HG03175 (cell line): ENCODE results near the gene ARAP1.
"Not testable (repeated sequence)": the region's sequence is repeated elsewhere in the genome, so short reads cannot be mapped to it uniquely, and the experiment has no call there.

ENCODE experiments used
- ATAC-seq: cut with Tn5 transposase; IDR thresholded peaks from one replicate; pipeline ENCODE4 v1.9.1; 2021; ENCODE audit warnings: mild to moderate bottlenecking, moderate library complexity; ENCODE audit not compliant: unreplicated experiment

Gene ARAP1

GRCh38 chr11:72752088-72752914 lies at the start of gene ARAP1:
ARAP1 (minus strand) TSS chr11:72752408; CDS start chr11:72727128, 25,280 bp downstream.
- peak; percentile 70 for ATAC-seq

DNA sequence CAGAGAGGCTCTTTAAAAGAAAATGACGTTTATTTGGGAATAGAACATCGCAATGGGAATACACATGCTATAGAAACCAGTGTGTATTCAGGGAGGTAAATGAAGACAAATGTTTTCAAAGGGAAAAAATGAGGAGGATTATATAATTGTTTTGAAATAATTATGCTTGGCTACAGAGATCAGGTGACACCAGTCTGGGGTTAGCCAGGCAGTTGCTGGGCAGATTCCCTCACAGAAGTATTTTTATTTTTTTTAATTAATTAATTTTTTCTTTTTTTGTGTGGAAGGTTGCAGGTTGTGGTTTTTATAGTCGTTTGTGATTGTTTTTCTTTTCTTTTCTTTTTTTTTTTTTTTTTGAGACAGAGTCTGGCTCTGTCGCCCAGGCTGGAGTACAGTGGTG lies 47.2 kb upstream of the ARAP1 start:
- ATAC-seq = no peak

- ATAC-seq = no peak
Measured at GRCh38 chr11:72798361-72798760, 46.2 kb upstream of the ARAP1 start.

DNA sequence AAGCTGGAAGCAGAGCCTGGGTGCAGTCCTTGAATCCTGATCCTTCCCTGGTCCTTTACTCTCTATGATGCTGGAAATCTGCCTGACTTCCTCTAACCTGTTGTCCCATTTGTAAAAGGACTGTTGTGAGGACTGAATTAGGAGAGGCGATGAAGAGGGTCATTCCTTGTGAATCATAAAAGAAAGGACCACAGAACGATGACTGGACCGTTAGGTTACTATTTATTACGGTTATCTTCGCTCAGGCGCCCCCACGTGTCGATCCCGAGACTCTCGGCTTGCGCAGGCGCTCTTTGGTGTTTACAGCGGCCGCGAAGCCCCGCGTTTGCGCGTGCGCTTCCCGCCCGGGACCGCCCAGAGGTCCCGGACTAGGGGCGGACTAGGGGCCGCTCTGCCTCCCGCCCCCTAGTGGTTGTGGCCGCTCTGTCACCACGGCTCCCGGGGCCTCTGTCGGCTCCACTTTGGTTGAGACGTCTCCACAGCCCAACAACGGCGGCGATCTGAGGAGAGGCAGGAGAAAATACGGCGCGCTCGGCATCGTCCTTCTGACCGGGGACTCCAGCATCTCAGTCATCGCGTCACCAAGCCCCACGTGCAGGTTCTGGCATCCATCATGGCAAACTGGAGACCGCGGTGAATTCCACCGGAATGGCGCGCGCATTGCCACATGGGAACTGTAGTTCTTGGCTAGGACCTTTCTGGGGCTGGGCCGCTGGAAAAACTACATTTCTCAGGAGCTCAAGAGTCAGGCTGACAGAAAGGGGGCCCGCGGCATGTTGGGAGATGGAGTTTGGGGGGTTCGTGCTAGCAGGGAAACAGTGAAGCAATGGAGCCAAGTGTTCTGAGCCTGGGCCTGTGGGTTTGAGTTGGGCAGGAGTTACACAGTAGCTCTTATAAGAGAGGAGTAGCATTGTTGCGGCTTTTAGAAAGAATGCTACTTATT lies 41.5 kb upstream of the ARAP1 start, which contains the start of gene STARD10:
Gene STARD10 (minus strand): TSS at position 623 of the 943 bp plus-strand sequence. CDS start 12,866 bp downstream, outside the sequence.
- peak; percentile 93 for ATAC-seq

DNA sequence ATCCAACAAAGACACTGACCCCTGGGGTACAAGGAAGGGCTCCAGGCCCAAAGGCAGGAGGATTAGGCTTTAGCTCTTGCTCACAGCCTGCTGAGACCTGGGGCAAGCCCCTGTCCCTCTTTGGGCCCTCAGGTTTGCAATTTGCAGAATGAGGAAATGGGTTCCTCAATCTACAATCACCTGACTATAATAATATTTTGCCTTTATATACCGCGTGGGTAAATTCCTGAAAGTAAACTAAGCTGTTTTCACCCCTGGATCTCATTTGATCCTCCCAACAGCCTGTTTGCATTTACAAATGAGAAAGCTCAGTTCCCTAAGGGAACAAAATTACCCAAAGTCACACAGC lies 40.8 kb upstream of the ARAP1 start:
- ATAC-seq = no peak

GRCh38 chr11:72792437-72793021 lies 40.3 kb upstream of the ARAP1 start:
- no peak for ATAC-seq

DNA sequence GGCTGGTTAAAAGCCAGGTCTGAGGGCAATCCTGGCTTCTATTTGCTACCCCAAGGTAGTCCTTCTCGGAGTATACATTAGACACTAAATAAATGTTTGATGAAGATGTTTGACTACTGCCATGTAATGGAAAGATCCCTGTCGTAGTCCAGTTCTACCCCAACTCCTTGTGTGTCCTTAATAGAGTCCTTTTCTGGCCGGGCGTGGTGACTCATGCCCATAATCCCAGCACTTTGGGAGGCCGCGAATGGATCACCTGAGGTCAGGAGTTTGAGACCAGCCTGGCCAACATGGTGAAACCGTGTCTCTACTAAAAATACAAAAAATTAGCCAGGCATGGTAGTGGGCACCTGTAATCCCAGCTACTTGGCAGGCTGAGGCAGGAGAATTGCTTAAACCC lies 39.0 kb upstream of the ARAP1 start:
- ATAC-seq = not testable (repeated sequence)

GRCh38 chr11:72789493-72790131 lies 37.4 kb upstream of the ARAP1 start:
- no peak for ATAC-seq

- ATAC-seq = no peak
Measured at GRCh38 chr11:72788241-72788640, 36.0 kb upstream of the ARAP1 start.

DNA sequence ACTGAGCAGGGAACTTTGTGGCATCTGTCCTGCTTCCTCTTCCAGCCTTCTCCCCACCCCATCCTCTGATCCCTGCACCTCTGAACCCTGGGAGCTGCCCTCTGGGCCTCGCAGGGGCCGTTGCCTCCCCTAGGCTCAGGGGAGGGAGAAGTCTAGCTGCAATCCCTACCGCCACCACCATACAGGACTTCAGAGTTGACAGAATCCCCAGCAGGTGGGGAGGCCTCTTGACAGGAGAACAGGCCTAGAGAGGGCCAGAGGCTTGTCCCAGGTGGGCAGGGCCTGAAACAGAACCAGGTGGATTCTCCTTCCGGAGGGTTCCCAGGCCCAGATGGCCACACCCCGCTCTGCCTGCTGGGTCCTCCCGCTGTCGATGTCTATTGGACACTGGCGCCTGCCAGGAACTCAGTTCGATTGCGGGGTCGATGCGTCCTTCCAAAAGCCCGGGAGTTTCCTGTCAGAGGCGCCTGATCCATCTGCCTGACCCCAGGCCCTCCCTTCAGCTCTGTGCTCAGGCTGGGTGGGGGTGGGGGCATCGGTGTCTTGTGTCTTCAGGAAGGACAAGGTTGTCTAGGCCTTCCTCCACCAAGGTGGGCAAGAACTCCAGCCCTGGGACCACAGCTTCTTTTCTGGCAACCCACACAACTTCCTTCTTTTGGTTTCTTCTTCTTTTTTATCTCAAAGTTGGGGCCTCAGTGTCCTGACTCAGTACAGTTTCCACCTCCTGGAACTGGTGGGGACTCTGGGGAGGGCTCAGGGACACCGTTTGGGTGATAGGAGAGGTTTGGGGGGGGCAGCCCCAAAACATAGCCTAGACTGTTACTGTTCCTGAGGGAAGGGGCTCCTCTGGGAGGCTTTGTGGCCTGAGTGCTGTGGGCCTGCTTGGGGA lies 35.3 kb upstream of the ARAP1 start:
- ATAC-seq = no peak

DNA sequence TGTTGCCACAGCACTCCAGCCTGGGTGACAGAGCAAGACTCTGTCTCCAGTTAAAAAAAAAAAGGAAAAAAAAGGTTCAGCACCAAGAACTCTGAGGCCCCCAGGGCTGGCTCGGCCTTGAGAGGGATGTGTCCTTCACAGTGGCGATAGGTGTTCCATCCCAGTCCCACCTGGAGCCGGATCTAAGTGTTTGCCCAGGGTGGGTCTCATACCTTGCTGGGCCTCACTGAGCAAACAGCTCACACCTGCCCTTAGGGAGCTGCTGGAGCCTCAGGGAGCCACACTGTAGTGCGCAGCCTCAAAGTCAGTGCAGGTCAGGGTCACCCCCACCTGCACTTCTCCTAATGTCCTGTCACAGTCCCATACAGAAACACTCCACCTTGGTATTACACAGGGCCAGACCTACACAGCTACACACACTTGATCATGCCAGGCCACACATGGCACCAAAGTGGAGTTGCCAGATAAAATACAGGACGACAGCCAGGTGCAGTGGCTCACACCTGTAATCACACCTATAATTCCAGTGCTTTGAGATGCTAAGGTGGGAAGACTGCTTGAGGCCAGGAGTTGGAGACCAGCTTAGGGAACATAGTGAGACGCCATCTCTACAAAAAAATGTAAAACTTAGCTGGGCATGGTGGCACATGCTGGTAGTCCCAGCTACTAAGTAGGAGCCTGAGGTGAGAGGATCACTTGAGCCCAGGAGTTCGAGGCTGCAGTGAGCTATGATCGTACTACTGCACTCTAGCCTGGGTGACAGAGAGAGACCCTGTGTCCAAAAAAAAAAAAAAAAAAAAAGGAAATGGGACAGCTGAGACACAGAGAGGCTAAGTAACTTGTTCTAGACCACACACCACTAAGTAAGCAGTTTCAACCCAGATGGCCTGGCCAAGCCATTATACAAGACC lies 34.4 kb upstream of the ARAP1 start:
- no peak for ATAC-seq

- ATAC-seq = no peak
Measured at GRCh38 chr11:72784662-72785061, 32.5 kb upstream of the ARAP1 start.

DNA sequence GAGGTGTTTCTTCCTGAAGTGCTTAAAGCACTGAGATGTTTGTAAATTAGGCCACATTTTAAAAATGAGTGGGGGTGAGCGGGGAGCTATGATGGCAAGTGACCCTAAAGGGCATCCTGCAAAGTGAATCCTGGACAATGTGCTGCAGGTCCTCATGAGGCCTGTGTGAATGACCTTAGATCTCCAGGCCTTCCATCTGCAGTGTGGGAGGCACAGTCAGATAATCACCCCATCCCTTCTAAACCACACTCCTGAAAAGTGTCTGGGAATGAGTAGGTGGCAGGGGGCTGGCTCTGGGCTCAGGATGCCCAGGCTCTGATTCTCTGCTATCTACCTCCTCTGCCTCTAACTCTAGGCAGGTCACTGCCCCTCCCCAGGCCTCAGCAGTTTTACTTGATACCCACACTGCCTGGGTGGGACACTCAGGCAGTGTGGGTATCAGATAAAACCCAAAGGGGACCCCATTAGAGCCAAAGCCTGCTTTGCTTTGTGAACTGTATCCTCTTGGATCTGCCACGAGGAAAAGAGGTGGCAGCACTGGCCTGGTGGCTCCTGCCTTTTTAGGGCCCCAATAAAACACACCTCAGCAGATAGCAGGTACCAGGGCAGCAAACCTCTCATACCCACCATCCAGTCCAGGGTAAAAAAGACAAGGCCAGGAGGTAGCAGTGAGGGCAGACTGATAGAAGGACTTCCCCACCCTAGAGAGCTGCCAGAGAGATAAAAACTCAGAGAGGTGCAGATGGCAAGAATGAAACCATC lies 31.1 kb upstream of the ARAP1 start:
- ATAC-seq = no peak

- no peak for ATAC-seq
Measured at GRCh38 chr11:72782081-72782920, 30.1 kb upstream of the ARAP1 start.

DNA sequence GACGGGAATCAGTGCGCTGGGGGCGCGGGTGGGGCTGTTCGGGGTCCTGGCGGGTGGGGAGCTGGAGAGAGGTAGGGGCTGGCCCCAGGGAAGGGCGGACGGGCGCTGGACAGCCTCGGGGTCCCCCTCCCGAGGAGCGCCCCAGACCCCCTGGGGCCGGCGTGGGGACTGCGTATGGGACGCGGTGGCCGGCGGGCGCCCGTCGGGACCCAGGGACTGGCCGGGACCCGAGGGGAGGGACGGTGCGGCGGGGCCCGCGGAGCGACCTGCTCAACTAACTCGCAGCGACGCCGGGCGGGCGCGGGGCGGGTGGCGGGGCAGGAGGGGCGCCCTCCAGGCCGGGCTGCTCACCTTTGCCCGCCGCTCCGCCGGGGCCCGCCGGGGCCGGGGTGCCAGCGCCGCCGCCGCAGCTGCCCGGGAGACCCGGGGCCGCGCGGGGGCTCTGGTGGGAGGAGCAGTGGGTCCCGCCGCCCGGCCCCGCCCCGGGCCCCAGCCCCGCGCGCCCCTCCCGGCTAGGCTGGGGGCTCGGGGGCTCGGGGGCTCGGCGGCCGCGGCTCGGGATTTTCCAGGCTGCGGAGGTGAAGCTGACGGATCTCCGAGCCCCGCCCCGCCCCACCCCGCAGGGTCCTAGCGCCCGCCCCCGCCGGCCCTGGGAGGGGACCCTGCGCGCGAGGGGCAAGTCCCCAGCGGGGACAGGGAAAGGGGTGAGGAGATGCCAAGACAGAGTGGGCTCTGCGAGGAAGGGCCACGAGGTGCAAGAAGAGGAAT lies 29.3 kb upstream of the ARAP1 start:
- ATAC-seq = no peak

DNA sequence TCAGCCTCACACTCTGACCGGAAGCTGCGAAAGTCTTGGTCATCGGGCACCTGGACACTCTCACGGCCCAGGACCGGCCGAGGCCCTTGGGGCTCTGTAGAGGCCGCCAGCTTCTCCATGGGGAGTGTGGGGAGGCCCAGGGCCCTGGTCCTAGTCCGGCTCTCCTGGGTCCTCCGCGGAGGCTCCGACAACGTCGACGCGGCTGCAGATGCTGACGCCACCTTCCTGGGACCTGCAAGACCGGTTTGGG lies 28.8 kb upstream of the ARAP1 start:
- no peak for ATAC-seq
